Fibroblast of the aortic adventitia (primary cell): ENCODE measurements around the gene TEC. TPM values are rescaled to one million over a fixed set of nuclear protein-coding genes. Genes with fewer than 3 reads are reported as not detected.

ENCODE experiments used
- DNase-seq: peaks from one replicate; pipeline ENCODE4 v3.0.0-alpha.2; 2010; ENCODE audit warnings: low read depth
- H3K4me3 ChIP-seq: 2 replicates; pipeline ENCODE4 v1.5.1; 2011; ENCODE audit warnings: low read depth, mild to moderate bottlenecking, control low read depth, low read length, moderate library complexity
- CTCF ChIP-seq: IDR thresholded peaks from 2 replicates; pipeline ENCODE4 v1.5.1; 2011; ENCODE audit warnings: mild to moderate bottlenecking, low read length, control low read depth, inconsistent platforms; ENCODE audit not compliant: insufficient read depth
- total RNA-seq: library from RNA; depleted of rRNA; stranded (reverse); fragments of >200 nt; gene quantifications from 2 replicates; pipeline ENCODE4 v1.2.3, GENCODE V29; 2012; ENCODE audit warnings: low replicate concordance

TEC gene
- total RNA-seq, 1 donor, result 0.72 TPM

DNA sequence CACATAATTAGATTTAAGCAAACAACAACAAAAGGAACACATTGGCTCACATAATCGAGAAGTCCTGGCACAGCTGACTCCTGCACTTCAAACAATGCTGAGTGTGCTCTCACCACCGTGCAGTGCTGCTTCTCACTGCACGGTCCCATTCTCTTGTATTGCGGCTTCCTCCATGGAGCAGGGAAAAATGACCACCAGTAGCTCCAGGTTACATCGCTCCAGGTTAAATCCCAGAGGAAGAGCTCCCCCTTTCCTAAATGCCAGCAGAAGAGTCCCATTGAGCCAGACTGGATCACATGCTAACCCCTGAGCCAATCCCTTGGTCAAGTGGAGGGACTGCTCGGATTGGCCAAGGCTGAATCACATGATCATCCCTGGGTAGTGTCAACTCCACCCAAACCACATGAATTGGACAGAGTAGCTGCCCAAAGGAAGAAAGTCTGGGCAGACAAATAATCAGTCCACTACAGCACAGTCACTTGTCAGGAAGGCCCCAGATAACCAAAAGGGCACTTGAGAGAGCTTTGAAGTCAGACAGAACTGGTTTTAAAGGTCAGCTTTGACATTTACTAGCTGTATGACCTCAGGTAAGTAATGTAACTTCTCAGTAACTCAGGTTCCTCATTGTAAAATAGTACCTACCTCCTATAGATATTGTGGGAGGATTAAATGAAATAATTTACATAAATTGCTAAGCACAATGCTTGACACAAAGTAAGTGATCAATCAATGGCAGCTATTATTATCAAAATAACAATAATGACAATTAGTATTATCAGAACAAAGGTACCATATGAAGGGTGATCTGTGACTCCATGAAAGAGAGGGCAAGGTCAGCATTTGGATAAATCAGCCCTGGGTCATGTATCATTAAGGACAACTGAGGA, 14.3 kb downstream of the TEC start:
- TF ChIP-seq CTCF, result no peak
- no peak for DNase-seq
- H3K4me3 ChIP-seq, result no peak overlapping the region

DNA sequence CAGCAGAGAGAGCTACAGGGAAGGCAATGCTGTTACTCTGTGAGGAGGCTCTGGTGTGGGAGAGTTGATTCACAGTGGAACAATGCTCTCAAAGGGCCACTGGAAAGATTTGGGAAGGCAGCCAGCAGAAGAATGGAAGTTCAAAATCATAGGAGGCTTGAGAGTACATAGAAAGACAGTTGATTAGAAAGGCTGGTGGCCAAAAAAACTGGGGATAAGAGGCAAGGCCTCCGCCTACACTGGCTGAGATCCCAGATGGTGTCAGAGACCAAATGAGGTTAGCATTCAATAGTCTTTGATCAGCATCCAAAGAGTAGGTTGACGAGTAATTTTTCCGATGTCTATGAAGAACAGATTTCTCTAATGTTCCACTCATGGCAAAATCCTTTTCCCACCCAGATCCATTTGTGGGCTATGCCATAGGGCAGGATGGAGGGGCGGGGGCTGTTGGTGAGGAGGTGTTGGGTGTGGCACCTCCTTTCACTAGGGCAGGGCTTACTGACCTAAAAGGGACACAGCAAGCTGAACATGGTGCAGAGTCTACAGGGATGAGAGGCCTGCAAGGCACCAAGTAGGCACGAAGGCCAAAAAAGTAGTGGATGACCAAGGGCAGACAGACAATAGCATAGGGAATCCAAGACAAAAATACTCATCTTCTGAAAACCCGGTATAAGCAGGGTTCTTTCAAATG, 15.1 kb downstream of the TEC start:
- no peak overlapping the region for H3K4me3 ChIP-seq

DNA sequence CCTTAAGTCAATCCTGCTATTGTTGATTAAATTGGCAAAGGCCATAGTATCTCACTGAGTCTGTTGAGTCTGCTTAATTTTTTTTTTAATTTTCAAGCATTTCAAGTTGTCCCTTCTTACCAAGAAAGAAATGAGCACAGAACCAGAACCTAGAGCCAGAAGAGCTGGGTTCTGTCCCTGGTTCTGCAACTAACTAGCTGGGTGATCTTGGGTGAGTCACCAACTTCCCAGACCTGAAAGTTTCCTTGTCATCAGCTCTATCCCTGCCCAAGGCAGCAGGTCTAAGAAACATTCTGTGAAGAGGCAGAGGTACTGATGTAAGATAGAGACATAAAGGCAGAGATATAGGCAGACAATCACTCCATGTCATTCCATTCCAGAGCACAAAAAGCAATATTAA, 17.3 kb downstream of the TEC start:
- DNase-seq, result no peak
- H3K4me3 ChIP-seq, result no peak overlapping the region
- no peak for TF ChIP-seq CTCF

More for the DNA sequence above, 15.1 kb downstream of the TEC start:
- DNase-seq, result peak; percentile 98
- TF ChIP-seq CTCF, result no peak

DNA sequence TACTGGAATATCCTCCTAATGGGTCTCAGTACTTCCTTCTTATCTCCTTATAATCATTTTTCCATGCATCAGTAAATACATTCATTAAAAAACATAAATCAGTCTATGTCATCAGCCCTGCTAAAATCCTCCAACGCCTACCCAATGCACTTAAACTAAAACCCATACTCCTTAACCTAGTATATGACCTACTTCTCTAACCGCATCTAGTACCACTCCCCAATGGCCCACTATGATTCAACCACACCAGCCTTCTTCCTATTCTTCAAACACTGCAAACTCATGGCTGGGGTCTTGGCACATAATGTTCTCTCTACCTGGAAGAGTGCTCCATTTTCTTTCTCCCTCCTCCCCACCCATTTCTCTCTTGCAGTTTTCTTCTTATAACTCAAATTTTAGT, 18.7 kb downstream of the TEC start:
- DNase-seq, result no peak
- TF ChIP-seq CTCF, result no peak
- H3K4me3 ChIP-seq, result no peak overlapping the region

GRCh38 chr4:48250343-48250742, 19.3 kb downstream of the TEC start:
- TF ChIP-seq CTCF, result no peak
- H3K4me3 ChIP-seq, result no peak overlapping the region
- DNase-seq, result no peak

GRCh38 chr4:48249378-48249777, 20.3 kb downstream of the TEC start:
- H3K4me3 ChIP-seq, result no peak overlapping the region
- no peak for TF ChIP-seq CTCF
- DNase-seq, result no peak
